HL-60 (cell line): Measurements from ENCODE around the gene MCIDAS.

ENCODE experiments used
- DNase-seq, 2 experiments: peaks; one replicate each; pipeline ENCODE4 v3.0.0-alpha.2; 2010 to 2020; ENCODE audit warnings: low read depth in 1 of 2, low spot score in 1 of 2
- H3K27ac ChIP-seq: fragments of 250-450 bp; sonication (Bioruptor Pico); replicated peaks from 2 replicates; pipeline ENCODE4 v1.5.1; 2020; ENCODE audit warnings: mild to moderate bottlenecking, moderate library complexity
- H3K27me3 ChIP-seq: fragments of 250-450 bp; sonication (Bioruptor Pico); 2 replicates; pipeline ENCODE4 v1.5.1; 2021; ENCODE audit warnings: mild to moderate bottlenecking, moderate library complexity; ENCODE audit not compliant: insufficient read depth, poor library complexity, severe bottlenecking
- H3K4me3 ChIP-seq: replicated peaks from 2 replicates; pipeline ENCODE4 v1.5.1; 2011; ENCODE audit warnings: mild to moderate bottlenecking, control low read depth, low read length; ENCODE audit not compliant: insufficient read depth
- CTCF ChIP-seq: IDR thresholded peaks from one replicate; pipeline ENCODE4 v1.5.1; 2011; ENCODE audit warnings: low read length, control low read depth, inconsistent platforms; ENCODE audit not compliant: insufficient read depth
- GABPA ChIP-seq: IDR thresholded peaks from 2 replicates; pipeline ENCODE4 v1.6.1; 2012; ENCODE audit warnings: low read depth
- POLR2AphosphoS5 ChIP-seq: IDR thresholded peaks from 2 replicates; pipeline ENCODE4 v1.6.1; 2012; ENCODE audit warnings: low read depth
- SPI1 ChIP-seq: IDR thresholded peaks from 2 replicates; pipeline ENCODE4 v1.6.1; 2012; ENCODE audit warnings: low read depth, mild to moderate bottlenecking, borderline replicate concordance
- TF ChIP-seq, protein P1 (sequence below): IDR thresholded peaks from 2 replicates; pipeline ENCODE4 v1.6.1; 2012; ENCODE audit warnings: low read depth; ENCODE audit not compliant: insufficient replicate concordance

Gene MCIDAS

DNA sequence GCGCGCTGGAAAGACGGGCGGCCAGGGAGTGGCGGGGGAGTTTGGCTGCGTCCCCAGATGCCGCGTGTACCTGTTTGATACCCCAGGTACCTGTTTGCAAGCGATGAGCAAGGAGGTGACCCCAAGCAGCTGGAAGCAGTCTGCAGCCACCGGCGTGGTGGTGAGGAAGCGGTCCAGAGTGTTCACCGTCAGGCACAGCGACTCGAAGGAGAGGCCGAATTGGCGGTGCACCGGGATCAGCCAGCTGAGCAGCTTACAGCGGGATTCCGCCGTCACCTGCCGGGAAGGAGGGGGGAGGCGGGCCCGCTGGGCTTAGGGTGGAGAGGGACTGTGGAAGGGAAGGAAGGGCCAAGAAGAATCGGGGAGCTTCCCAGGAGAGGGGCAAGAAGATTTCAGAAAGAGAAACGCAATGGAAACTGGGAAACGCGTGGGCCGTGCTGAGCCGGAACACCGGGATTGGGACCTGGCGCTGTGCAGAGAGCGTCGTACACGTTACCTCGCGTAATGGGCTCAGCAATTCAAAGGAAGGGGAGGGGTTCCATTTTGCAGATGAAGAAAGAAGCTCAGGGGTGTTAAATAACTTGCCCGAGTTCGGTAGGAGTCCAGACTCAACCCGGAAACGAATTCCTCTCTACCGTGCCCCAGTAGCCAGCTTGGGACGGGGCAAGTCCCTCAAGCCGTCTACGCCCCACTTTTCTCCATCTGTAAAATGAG lies 5.3 kb upstream of the MCIDAS start:
- DNase-seq: no peak
- peak overlapping the region; percentile 47 for H3K4me3 ChIP-seq
- H3K27ac ChIP-seq: no peak overlapping the region
- no peak for TF ChIP-seq CTCF
- TF ChIP-seq GABPA: no peak
- no peak for TF ChIP-seq POLR2AphosphoS5
- TF ChIP-seq, protein P1, sequence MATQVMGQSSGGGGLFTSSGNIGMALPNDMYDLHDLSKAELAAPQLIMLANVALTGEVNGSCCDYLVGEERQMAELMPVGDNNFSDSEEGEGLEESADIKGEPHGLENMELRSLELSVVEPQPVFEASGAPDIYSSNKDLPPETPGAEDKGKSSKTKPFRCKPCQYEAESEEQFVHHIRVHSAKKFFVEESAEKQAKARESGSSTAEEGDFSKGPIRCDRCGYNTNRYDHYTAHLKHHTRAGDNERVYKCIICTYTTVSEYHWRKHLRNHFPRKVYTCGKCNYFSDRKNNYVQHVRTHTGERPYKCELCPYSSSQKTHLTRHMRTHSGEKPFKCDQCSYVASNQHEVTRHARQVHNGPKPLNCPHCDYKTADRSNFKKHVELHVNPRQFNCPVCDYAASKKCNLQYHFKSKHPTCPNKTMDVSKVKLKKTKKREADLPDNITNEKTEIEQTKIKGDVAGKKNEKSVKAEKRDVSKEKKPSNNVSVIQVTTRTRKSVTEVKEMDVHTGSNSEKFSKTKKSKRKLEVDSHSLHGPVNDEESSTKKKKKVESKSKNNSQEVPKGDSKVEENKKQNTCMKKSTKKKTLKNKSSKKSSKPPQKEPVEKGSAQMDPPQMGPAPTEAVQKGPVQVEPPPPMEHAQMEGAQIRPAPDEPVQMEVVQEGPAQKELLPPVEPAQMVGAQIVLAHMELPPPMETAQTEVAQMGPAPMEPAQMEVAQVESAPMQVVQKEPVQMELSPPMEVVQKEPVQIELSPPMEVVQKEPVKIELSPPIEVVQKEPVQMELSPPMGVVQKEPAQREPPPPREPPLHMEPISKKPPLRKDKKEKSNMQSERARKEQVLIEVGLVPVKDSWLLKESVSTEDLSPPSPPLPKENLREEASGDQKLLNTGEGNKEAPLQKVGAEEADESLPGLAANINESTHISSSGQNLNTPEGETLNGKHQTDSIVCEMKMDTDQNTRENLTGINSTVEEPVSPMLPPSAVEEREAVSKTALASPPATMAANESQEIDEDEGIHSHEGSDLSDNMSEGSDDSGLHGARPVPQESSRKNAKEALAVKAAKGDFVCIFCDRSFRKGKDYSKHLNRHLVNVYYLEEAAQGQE: no peak
- TF ChIP-seq SPI1: no peak
- peaks cover 35% of the 10 kb centered on the region for H3K27me3 ChIP-seq

GRCh38 chr5:55231919-55232270 lies 4.8 kb upstream of the MCIDAS start:
- TF ChIP-seq POLR2AphosphoS5 (no peak), SPI1 (no peak), GABPA (no peak), CTCF (no peak)
- TF ChIP-seq, protein P1: no peak
- no peak for DNase-seq
- H3K27me3 ChIP-seq: peaks cover 35% of the 10 kb centered on the region
- no peak overlapping the region for H3K27ac ChIP-seq
- peak overlapping the region; percentile 47; the same call in 1 of the 2 replicates for H3K4me3 ChIP-seq

DNA sequence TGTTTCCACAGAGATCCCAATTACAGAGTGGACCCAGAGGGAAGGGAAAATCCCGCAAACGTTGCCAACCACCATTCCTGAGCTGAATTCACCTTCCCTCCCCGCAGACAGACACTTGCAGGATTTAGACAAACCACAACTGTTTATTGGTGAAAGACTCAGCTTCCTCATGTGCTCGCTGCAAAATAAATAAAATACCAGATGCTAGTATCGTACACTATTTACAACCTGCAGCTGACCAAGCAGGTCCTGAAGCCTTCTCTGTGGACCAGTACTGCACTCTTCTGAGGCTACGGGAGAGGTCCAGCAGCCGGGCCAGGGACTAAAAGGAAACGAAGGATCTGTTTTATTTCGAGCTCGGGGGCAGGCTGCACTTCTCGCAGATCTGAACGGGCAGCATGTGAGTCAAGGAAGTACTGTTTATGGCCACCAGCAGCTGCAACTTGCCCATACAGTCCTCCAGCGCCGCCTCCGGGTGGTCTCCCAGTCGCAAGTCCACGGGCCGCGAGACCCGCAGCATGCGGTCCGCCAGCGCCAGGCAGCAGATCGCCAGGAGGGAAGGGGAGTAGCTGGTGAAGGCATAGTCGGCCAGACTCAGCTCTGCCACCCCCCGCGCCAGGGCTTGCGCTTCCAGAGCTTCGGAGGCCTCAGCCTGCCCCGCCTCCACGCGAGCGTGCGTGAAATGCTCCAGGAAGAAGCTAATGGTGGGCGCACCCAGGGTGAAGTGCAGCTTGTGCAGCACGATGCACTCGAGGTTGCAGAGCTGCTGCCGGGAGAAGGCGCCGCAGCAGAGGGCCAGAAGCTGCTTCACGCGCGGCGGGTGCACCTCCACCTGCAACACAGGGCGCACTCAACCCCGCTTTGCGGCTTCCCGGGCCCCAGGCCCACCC lies 4.2 kb upstream of the MCIDAS start:
- Histone ChIP-seq H3K27me3 (peaks cover 38% of the 10 kb centered on the region), H3K4me3 (peak overlapping the region; percentile 22), H3K27ac (no peak overlapping the region)
- DNase-seq: no peak
- TF ChIP-seq POLR2AphosphoS5 (no peak), GABPA (no peak), SPI1 (no peak), CTCF (no peak)
- TF ChIP-seq, protein P1: no peak
